Astrocyte (in vitro differentiated cells and primary cell): ENCODE measurements around the gene CNNM2.

ENCODE experiments used
- EZH2 ChIP-seq: IDR thresholded peaks from 2 replicates; pipeline ENCODE4 v1.6.1; 2012; ENCODE audit warnings: mild to moderate bottlenecking, low read length, inconsistent platforms; ENCODE audit not compliant: insufficient read depth
- TF ChIP-seq, protein P1 (sequence below): IDR thresholded peaks from 2 replicates; pipeline ENCODE4 v1.5.1; 2011; ENCODE audit warnings: low read depth, mild to moderate bottlenecking, inconsistent platforms, low read length, moderate library complexity; ENCODE audit not compliant: insufficient read depth

GRCh38 chr10:102948176-102948575 is 30.1 kb downstream of the CNNM2 start:
- no peak for TF ChIP-seq EZH2
- TF ChIP-seq, protein P1, sequence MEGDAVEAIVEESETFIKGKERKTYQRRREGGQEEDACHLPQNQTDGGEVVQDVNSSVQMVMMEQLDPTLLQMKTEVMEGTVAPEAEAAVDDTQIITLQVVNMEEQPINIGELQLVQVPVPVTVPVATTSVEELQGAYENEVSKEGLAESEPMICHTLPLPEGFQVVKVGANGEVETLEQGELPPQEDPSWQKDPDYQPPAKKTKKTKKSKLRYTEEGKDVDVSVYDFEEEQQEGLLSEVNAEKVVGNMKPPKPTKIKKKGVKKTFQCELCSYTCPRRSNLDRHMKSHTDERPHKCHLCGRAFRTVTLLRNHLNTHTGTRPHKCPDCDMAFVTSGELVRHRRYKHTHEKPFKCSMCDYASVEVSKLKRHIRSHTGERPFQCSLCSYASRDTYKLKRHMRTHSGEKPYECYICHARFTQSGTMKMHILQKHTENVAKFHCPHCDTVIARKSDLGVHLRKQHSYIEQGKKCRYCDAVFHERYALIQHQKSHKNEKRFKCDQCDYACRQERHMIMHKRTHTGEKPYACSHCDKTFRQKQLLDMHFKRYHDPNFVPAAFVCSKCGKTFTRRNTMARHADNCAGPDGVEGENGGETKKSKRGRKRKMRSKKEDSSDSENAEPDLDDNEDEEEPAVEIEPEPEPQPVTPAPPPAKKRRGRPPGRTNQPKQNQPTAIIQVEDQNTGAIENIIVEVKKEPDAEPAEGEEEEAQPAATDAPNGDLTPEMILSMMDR = no peak
